Measurements from ENCODE around the gene S100B.

GRCh38 chr21:46613391-46613790 lies 8.5 kb upstream of the S100B start:
- TF ChIP-seq CTCF (IDR thresholded peaks at IDR 0.05) (no peak), POLR2A (IDR thresholded peaks at IDR 0.05) (no peak)

All from tibial nerve (tissue), 3 donors.